OCI-LY1 (cell line): ENCODE results near the gene VWA2.

ENCODE experiments used
- H2AFZ ChIP-seq: fragments of 200-600 bp; sonication (generic), shearing (Covaris generic); 2 replicates; pipeline ENCODE4 v1.6.0; 2014; ENCODE audit warnings: antibody characterized with exemption, mild to moderate bottlenecking, low read length
- H3F3A ChIP-seq: fragments of 200-600 bp; sonication (generic), shearing (Covaris generic); 2 replicates; pipeline ENCODE4 v1.6.0; 2014; ENCODE audit warnings: mild to moderate bottlenecking, antibody characterized with exemption, low read length, moderate library complexity; ENCODE audit not compliant: insufficient read depth
- H3K27ac ChIP-seq: fragments of 200-600 bp; sonication (generic); 2 replicates; pipeline ENCODE4 v1.5.1; 2014; ENCODE audit warnings: low read length, mixed run types, mild to moderate bottlenecking, low read depth; ENCODE audit not compliant: poor library complexity, severe bottlenecking
- H3K27me3 ChIP-seq: fragments of 200-600 bp; sonication (generic); 2 replicates; pipeline ENCODE4 v1.6.0; 2014; ENCODE audit warnings: antibody characterized with exemption, mild to moderate bottlenecking, low read length, moderate library complexity; ENCODE audit not compliant: insufficient read depth
- H3K36me3 ChIP-seq: fragments of 200-600 bp; sonication (generic); 2 replicates; pipeline ENCODE4 v1.6.1; 2014; ENCODE audit warnings: mild to moderate bottlenecking, antibody characterized with exemption, low read length, moderate library complexity, mixed read lengths; ENCODE audit not compliant: insufficient read depth
- H3K4me1 ChIP-seq: fragments of 200-600 bp; sonication (generic); 2 replicates; pipeline ENCODE4 v1.5.1; 2014; ENCODE audit warnings: mild to moderate bottlenecking, low read length, moderate library complexity; ENCODE audit not compliant: insufficient read depth, severe bottlenecking
- H3K4me2 ChIP-seq: fragments of 200-600 bp; sonication (generic), shearing (Covaris generic); 2 replicates; pipeline ENCODE4 v1.6.1; 2014; ENCODE audit warnings: low read length
- H3K4me3 ChIP-seq: fragments of 200-600 bp; sonication (generic); 2 replicates; pipeline ENCODE4 v1.5.1; 2014; ENCODE audit warnings: low read length, low read depth, mild to moderate bottlenecking, mixed read lengths; ENCODE audit not compliant: poor library complexity, severe bottlenecking
- H3K79me2 ChIP-seq: fragments of 200-600 bp; shearing (Covaris generic); 2 replicates; pipeline ENCODE4 v1.6.1; 2016; ENCODE audit warnings: mixed run types, low read length, mixed read lengths; ENCODE audit not compliant: insufficient read depth
- H3K9ac ChIP-seq: fragments of 200-600 bp; sonication (generic), shearing (Covaris generic); 2 replicates; pipeline ENCODE4 v1.6.1; 2014; ENCODE audit warnings: mild to moderate bottlenecking, low read length, mixed read lengths
- H3K9me2 ChIP-seq: fragments of 200-600 bp; sonication (generic), shearing (Covaris generic); 2 replicates; pipeline ENCODE4 v1.6.1; 2014; ENCODE audit warnings: low read depth, mild to moderate bottlenecking, low read length, mixed read lengths
- H3K9me3 ChIP-seq: fragments of 200-600 bp; shearing (Covaris generic); 2 replicates; pipeline ENCODE4 v1.6.1; 2014; ENCODE audit warnings: low read length, mixed read lengths
- H4K20me1 ChIP-seq: fragments of 200-600 bp; sonication (generic), shearing (Covaris generic); 2 replicates; pipeline ENCODE4 v1.6.0; 2016; ENCODE audit warnings: mild to moderate bottlenecking, low read length; ENCODE audit not compliant: insufficient read depth
- EZH2 ChIP-seq: fragments of 200-600 bp; sonication (generic), shearing (Covaris generic); IDR thresholded peaks from 2 replicates; pipeline ENCODE4 v1.8.0; 2017; ENCODE audit warnings: borderline replicate concordance, mixed run types, mild to moderate bottlenecking, antibody characterized with exemption, low read length, moderate library complexity, mixed read lengths
- TF ChIP-seq, protein P1 (sequence below): fragments of 200-600 bp; sonication (generic), shearing (Covaris generic); IDR thresholded peaks from 2 replicates; pipeline ENCODE4 v1.5.1; 2017; ENCODE audit warnings: mild to moderate bottlenecking, antibody characterized with exemption, low read length, moderate library complexity, mixed read lengths

The VWA2 gene

DNA sequence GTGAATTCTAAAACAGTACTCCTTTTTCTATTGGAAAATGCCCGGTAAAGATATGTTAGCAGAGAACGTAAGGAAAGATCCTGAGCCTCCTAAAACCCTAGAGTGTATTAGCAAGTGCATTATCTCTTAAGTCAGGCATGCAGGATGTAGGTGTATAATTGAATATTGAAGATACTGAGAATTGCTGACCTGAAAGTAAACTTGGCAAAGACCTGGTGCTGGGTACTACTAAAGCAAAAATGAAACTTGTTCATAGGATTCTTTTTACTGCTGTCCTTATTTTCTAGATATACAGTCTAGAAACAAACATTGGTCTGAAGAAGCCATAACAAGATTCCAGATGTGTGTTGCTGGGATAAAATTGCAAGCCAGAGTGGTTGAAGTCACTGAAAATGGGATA is 18.8 kb upstream of the VWA2 start:
- Histone ChIP-seq H3F3A (no peaks in the 10 kb centered on the region), H3K4me3 (no peak overlapping the region), H3K9me2 (no peaks in the 10 kb centered on the region), H3K4me1 (no peaks in the 10 kb centered on the region), H3K27me3 (no peaks in the 10 kb centered on the region), H3K4me2 (no peak overlapping the region), H3K36me3 (no peaks in the 10 kb centered on the region), H3K9me3 (no peaks in the 10 kb centered on the region), H3K27ac (no peak overlapping the region), H2AFZ (no peak overlapping the region), H3K9ac (no peak overlapping the region), H4K20me1 (no peaks in the 10 kb centered on the region), H3K79me2 (no peaks in the 10 kb centered on the region)
- TF ChIP-seq, protein P1, sequence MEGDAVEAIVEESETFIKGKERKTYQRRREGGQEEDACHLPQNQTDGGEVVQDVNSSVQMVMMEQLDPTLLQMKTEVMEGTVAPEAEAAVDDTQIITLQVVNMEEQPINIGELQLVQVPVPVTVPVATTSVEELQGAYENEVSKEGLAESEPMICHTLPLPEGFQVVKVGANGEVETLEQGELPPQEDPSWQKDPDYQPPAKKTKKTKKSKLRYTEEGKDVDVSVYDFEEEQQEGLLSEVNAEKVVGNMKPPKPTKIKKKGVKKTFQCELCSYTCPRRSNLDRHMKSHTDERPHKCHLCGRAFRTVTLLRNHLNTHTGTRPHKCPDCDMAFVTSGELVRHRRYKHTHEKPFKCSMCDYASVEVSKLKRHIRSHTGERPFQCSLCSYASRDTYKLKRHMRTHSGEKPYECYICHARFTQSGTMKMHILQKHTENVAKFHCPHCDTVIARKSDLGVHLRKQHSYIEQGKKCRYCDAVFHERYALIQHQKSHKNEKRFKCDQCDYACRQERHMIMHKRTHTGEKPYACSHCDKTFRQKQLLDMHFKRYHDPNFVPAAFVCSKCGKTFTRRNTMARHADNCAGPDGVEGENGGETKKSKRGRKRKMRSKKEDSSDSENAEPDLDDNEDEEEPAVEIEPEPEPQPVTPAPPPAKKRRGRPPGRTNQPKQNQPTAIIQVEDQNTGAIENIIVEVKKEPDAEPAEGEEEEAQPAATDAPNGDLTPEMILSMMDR = no peak
- TF ChIP-seq EZH2 = no peak

- no peak overlapping the region for H3K9ac ChIP-seq
- no peaks in the 10 kb centered on the region for H3K36me3 ChIP-seq
- no peaks in the 10 kb centered on the region for H3K79me2 ChIP-seq
- no peaks in the 10 kb centered on the region for H3K9me2 ChIP-seq
- TF ChIP-seq, protein P1 = no peak
- TF ChIP-seq EZH2 = no peak
- H3K4me3 ChIP-seq = no peak overlapping the region
- H3K4me2 ChIP-seq = no peak overlapping the region
- H3K4me1 ChIP-seq = no peaks in the 10 kb centered on the region
- H3K27ac ChIP-seq = no peak overlapping the region
- no peaks in the 10 kb centered on the region for H3K9me3 ChIP-seq
- H3K27me3 ChIP-seq = no peaks in the 10 kb centered on the region
- H3F3A ChIP-seq = no peaks in the 10 kb centered on the region
- no peaks in the 10 kb centered on the region for H4K20me1 ChIP-seq
- no peak overlapping the region for H2AFZ ChIP-seq
Observed at GRCh38 chr10:114221235-114221634, 17.8 kb upstream of the VWA2 start.

DNA sequence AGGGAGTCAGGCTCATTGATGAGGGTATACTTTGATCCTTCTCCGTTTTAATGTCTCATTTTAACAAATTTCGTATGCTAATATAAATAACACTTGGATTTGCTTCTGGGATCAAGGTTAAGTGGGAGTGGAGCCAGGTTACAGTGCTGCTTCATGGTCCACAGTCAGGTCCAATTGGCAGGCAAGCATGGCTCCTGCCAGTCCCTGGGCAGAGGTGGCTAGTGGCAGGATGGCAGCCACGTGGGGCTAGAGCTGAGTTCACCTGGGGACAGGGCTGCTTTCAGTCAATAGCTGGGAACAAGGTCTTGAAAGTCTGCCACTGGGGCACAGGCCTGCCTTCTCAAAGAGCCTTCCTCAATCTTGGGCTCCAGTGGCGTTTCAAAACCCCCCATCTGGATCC is 16.0 kb upstream of the VWA2 start:
- Histone ChIP-seq H3K9ac (no peak overlapping the region), H3K9me3 (no peaks in the 10 kb centered on the region), H3F3A (no peaks in the 10 kb centered on the region), H2AFZ (no peak overlapping the region), H3K27ac (no peak overlapping the region), H3K4me3 (no peak overlapping the region), H4K20me1 (no peaks in the 10 kb centered on the region), H3K9me2 (no peaks in the 10 kb centered on the region), H3K79me2 (no peaks in the 10 kb centered on the region), H3K4me2 (no peak overlapping the region), H3K27me3 (no peaks in the 10 kb centered on the region), H3K36me3 (no peaks in the 10 kb centered on the region), H3K4me1 (no peaks in the 10 kb centered on the region)
- TF ChIP-seq, protein P1 = no peak
- TF ChIP-seq EZH2 = no peak
